HCT116 (cell line): ENCODE measurements around the gene PCBP3.

Experiments used
- CBX3 ChIP-seq: IDR thresholded peaks from 2 replicates; pipeline ENCODE4 v1.6.1; 2012; ENCODE audit warnings: low read depth
- CEBPB ChIP-seq: IDR thresholded peaks from 2 replicates; pipeline ENCODE4 v1.6.1; 2012; ENCODE audit warnings: low read depth
- EGR1 ChIP-seq: IDR thresholded peaks from 2 replicates; pipeline ENCODE4 v1.6.1; 2012; ENCODE audit warnings: low read depth
- EZH2 ChIP-seq: fragments of 200-600 bp; sonication (generic); IDR thresholded peaks from 2 replicates; pipeline ENCODE4 v1.6.1; 2017; ENCODE audit warnings: antibody characterized with exemption, mixed run types
- EZH2phosphoT487 ChIP-seq: fragments of 200-600 bp; IDR thresholded peaks from 2 replicates; pipeline ENCODE4 v1.6.1; 2018; ENCODE audit warnings: antibody characterized with exemption, borderline replicate concordance
- JUND ChIP-seq: IDR thresholded peaks from 2 replicates; pipeline ENCODE4 v1.6.1; 2012
- POLR2A ChIP-seq: IDR thresholded peaks from 2 replicates; pipeline ENCODE4 v1.7.0; 2011; ENCODE audit warnings: borderline replicate concordance; ENCODE audit not compliant: insufficient read depth, insufficient read length; ENCODE audit errors: extremely low read depth
- RAD21 ChIP-seq: IDR thresholded peaks from 2 replicates; pipeline ENCODE4 v1.6.1; 2012; ENCODE audit warnings: low read depth, mild to moderate bottlenecking
- YY1 ChIP-seq: IDR thresholded peaks from 2 replicates; pipeline ENCODE4 v1.6.1; 2011; ENCODE audit warnings: low read length, low read depth, moderate library complexity, mild to moderate bottlenecking; ENCODE audit not compliant: insufficient replicate concordance; ENCODE audit errors: extremely low read depth
- ZFX ChIP-seq: fragments of 450-650 bp; IDR thresholded peaks from 2 replicates; pipeline ENCODE4 v1.6.1; 2017
- ZNF274 ChIP-seq: fragments of 200-500 bp; sonication (Bioruptor generic); IDR thresholded peaks from 2 replicates; pipeline ENCODE4 v1.6.1; 2014; ENCODE audit warnings: mild to moderate bottlenecking, low read depth, low read length, inconsistent platforms
- TF ChIP-seq, protein P1 (sequence below): IDR thresholded peaks from 2 replicates; pipeline ENCODE4 v1.6.1; 2012
- TF ChIP-seq, protein P2 (sequence below), 3 experiments: fragments of 200-600 bp in 1 of 3; sonication (generic) in 1 of 3; IDR thresholded peaks in 2 of 3; conservative IDR thresholded peaks in 1 of 3; 2 replicates each; pipeline ENCODE4 v1.5.1; 2012 to 2017; ENCODE audit warnings: low read depth in 2 of 3, low read length in 2 of 3, antibody characterized with exemption in 1 of 3, borderline replicate concordance in 1 of 3, control low read depth in 1 of 3, mild to moderate bottlenecking in 1 of 3, mixed read lengths in 1 of 3, mixed run types in 1 of 3, moderate library complexity in 1 of 3; ENCODE audit not compliant: insufficient read depth in 1 of 3
- TF ChIP-seq, protein P3 (sequence below): IDR thresholded peaks from 2 replicates; pipeline ENCODE4 v1.6.1; 2012; ENCODE audit warnings: low read depth

DNA sequence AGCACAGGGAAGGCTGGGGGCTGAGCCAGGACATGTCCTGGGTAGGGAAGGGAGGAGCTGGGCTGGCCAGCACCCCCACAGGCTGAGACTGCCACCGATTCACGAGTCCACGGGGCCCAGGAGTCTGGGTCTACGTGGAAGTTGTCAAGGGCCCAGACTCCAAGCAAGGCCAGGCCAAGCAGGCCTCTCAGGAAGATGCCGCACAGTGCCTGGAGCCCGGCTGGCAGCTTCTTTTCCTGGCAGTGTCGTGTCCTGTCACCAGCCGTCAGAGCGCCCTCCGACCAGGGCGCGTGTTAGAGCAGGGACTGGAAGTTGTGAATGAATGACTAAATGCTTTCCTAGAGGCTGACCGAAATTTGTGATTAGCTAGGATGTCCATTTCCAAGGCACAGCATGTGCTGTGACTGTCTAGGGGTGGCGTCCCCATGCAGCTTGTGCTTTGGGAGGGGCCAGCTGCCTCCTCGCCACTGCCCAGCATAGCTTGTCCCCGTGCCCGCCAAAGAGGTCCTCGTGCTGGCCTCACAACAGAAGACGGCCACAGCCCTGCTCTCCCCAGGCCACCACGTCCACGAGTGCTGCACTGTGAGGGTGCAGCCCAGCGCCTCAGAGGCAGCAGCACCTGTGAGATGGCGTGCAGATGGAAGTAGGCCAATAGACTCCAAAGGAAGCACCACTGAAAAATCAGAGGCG, 190.6 kb downstream of the PCBP3 start:
- no peak for TF ChIP-seq POLR2A
- TF ChIP-seq RAD21: no peak
- TF ChIP-seq, protein P1, sequence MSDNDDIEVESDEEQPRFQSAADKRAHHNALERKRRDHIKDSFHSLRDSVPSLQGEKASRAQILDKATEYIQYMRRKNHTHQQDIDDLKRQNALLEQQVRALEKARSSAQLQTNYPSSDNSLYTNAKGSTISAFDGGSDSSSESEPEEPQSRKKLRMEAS: no peak
- TF ChIP-seq, protein P2, sequence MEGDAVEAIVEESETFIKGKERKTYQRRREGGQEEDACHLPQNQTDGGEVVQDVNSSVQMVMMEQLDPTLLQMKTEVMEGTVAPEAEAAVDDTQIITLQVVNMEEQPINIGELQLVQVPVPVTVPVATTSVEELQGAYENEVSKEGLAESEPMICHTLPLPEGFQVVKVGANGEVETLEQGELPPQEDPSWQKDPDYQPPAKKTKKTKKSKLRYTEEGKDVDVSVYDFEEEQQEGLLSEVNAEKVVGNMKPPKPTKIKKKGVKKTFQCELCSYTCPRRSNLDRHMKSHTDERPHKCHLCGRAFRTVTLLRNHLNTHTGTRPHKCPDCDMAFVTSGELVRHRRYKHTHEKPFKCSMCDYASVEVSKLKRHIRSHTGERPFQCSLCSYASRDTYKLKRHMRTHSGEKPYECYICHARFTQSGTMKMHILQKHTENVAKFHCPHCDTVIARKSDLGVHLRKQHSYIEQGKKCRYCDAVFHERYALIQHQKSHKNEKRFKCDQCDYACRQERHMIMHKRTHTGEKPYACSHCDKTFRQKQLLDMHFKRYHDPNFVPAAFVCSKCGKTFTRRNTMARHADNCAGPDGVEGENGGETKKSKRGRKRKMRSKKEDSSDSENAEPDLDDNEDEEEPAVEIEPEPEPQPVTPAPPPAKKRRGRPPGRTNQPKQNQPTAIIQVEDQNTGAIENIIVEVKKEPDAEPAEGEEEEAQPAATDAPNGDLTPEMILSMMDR (IDR thresholded peaks at IDR 0.05 in 2 of 3, conservative IDR thresholded peaks at IDR 0.05 in 1 of 3; ENCODE audit: borderline replicate concordance in 1 of 3, insufficient read depth in 1 of 3, low read depth in 2 of 3, low read length in 2 of 3): no peak
- no peak for TF ChIP-seq ZFX
- TF ChIP-seq CEBPB: no peak
- TF ChIP-seq EZH2phosphoT487: no peak
- no peak for TF ChIP-seq YY1
- TF ChIP-seq, protein P3, sequence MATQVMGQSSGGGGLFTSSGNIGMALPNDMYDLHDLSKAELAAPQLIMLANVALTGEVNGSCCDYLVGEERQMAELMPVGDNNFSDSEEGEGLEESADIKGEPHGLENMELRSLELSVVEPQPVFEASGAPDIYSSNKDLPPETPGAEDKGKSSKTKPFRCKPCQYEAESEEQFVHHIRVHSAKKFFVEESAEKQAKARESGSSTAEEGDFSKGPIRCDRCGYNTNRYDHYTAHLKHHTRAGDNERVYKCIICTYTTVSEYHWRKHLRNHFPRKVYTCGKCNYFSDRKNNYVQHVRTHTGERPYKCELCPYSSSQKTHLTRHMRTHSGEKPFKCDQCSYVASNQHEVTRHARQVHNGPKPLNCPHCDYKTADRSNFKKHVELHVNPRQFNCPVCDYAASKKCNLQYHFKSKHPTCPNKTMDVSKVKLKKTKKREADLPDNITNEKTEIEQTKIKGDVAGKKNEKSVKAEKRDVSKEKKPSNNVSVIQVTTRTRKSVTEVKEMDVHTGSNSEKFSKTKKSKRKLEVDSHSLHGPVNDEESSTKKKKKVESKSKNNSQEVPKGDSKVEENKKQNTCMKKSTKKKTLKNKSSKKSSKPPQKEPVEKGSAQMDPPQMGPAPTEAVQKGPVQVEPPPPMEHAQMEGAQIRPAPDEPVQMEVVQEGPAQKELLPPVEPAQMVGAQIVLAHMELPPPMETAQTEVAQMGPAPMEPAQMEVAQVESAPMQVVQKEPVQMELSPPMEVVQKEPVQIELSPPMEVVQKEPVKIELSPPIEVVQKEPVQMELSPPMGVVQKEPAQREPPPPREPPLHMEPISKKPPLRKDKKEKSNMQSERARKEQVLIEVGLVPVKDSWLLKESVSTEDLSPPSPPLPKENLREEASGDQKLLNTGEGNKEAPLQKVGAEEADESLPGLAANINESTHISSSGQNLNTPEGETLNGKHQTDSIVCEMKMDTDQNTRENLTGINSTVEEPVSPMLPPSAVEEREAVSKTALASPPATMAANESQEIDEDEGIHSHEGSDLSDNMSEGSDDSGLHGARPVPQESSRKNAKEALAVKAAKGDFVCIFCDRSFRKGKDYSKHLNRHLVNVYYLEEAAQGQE: no peak
- no peak for TF ChIP-seq ZNF274
- no peak for TF ChIP-seq EGR1
- TF ChIP-seq EZH2: no peak
- TF ChIP-seq JUND: no peak
- TF ChIP-seq CBX3: no peak
